ENCODE data around the gene GREB1L. TPM values are rescaled to one million over a fixed set of nuclear protein-coding genes. Genes with fewer than 3 reads are reported as not detected.

Gene GREB1L
- total RNA-seq, 1 donor from 2014 or later, result 0.98 TPM

- no peaks in the 10 kb centered on the region for H3K4me1 ChIP-seq
- intact Hi-C loops (cut with DNase I), result no loop called here
Measured at GRCh38 chr18:21254576-21254975, 12.5 kb downstream of the GREB1L start.

GRCh38 chr18:21255211-21255610 lies 13.2 kb downstream of the GREB1L start:
- TF ChIP-seq CTCF (IDR thresholded peaks at IDR 0.05) (no peak), POLR2AphosphoS5 (IDR thresholded peaks at IDR 0.05; ENCODE audit: insufficient read depth in 1 of 2, low read depth in 1 of 2) (no peak)
- Histone ChIP-seq H3K27ac (no peak overlapping the region), H3K4me3 (no peak overlapping the region), H3K36me3 (no peaks in the 10 kb centered on the region), H3K9me3 (no peaks in the 10 kb centered on the region), H3K27me3 (no peaks in the 10 kb centered on the region), H3K4me1 (no peaks in the 10 kb centered on the region)
- no peak for DNase-seq (ENCODE audit: extremely low spot score in 2 of 2)
- intact Hi-C loops (cut with DNase I), result no loop called here

More at GRCh38 chr18:21254576-21254975, 12.5 kb downstream of the GREB1L start:
- no peaks in the 10 kb centered on the region for H3K27me3 ChIP-seq
- H3K4me3 ChIP-seq, result no peak overlapping the region
- no peak overlapping the region for H3K27ac ChIP-seq
- no peaks in the 10 kb centered on the region for H3K9me3 ChIP-seq
- TF ChIP-seq CTCF (IDR thresholded peaks at IDR 0.05), result no peak
- no peak for TF ChIP-seq POLR2A (IDR thresholded peaks at IDR 0.05)
- DNase-seq (ENCODE audit: extremely low spot score in 2 of 2), result no peak
- H3K36me3 ChIP-seq, result no peaks in the 10 kb centered on the region

GRCh38 chr18:21257386-21257785 lies 15.4 kb downstream of the GREB1L start:
- DNase-seq (ENCODE audit: extremely low spot score in 2 of 2), result no peak
- no peaks in the 10 kb centered on the region for H3K27me3 ChIP-seq
- intact Hi-C loops (cut with DNase I), result no loop called here
- no peaks in the 10 kb centered on the region for H3K36me3 ChIP-seq
- H3K27ac ChIP-seq, result no peak overlapping the region
- H3K9me3 ChIP-seq, result no peaks in the 10 kb centered on the region
- no peak for TF ChIP-seq POLR2AphosphoS5 (IDR thresholded peaks at IDR 0.05; ENCODE audit: insufficient read depth in 1 of 2, low read depth in 1 of 2)
- TF ChIP-seq CTCF (IDR thresholded peaks at IDR 0.05), result no peak
- TF ChIP-seq POLR2A (IDR thresholded peaks at IDR 0.05), result no peak
- no peaks in the 10 kb centered on the region for H3K4me1 ChIP-seq
- H3K4me3 ChIP-seq, result no peak overlapping the region

GRCh38 chr18:21260621-21261020 lies 18.6 kb downstream of the GREB1L start:
- intact Hi-C loops (cut with DNase I), result no loop called here

GRCh38 chr18:21261352-21261751 lies 19.3 kb downstream of the GREB1L start:
- Histone ChIP-seq H3K36me3 (no peaks in the 10 kb centered on the region), H3K4me3 (no peak overlapping the region), H3K27me3 (no peaks in the 10 kb centered on the region), H3K4me1 (peaks cover 4% of the 10 kb centered on the region), H3K27ac (no peak overlapping the region), H3K9me3 (no peaks in the 10 kb centered on the region)
- no peak for DNase-seq (ENCODE audit: extremely low spot score in 2 of 2)
- TF ChIP-seq CTCF (IDR thresholded peaks at IDR 0.05) (no peak), POLR2AphosphoS5 (IDR thresholded peaks at IDR 0.05; ENCODE audit: insufficient read depth in 1 of 2, low read depth in 1 of 2) (no peak), POLR2A (IDR thresholded peaks at IDR 0.05) (no peak)
- intact Hi-C loops (cut with DNase I), result no loop called here

More at GRCh38 chr18:21260621-21261020, 18.6 kb downstream of the GREB1L start:
- Histone ChIP-seq H3K27ac (no peak overlapping the region), H3K4me1 (peaks cover 4% of the 10 kb centered on the region), H3K27me3 (no peaks in the 10 kb centered on the region), H3K4me3 (no peak overlapping the region), H3K9me3 (no peaks in the 10 kb centered on the region), H3K36me3 (no peaks in the 10 kb centered on the region)
- DNase-seq (ENCODE audit: extremely low spot score in 2 of 2), result no peak
- TF ChIP-seq POLR2AphosphoS5 (IDR thresholded peaks at IDR 0.05; ENCODE audit: insufficient read depth in 1 of 2, low read depth in 1 of 2) (no peak), CTCF (IDR thresholded peaks at IDR 0.05) (no peak), POLR2A (IDR thresholded peaks at IDR 0.05) (no peak)

All from vagina (tissue), 2 donors.